GM12878 (cell line): ENCODE measurements around the gene ZNF512B. TPM values are rescaled to one million over a fixed set of nuclear protein-coding genes. Genes with fewer than 3 reads are reported as not detected.
A peak's percentile ranks its signal among the peaks of the same experiment; 100 is the strongest.

Experiments
- BRCA1 ChIP-seq: IDR thresholded peaks from 2 replicates; pipeline ENCODE4 v1.6.1; 2011; ENCODE audit warnings: low read depth, low read length, improper control_type of control experiment
- CHD4 ChIP-seq: fragments of 200-600 bp; sonication (generic); IDR thresholded peaks from 2 replicates; pipeline ENCODE4 v1.6.1; 2016; ENCODE audit warnings: mild to moderate bottlenecking
- HDAC6 ChIP-seq: fragments of 200-600 bp; sonication (generic); IDR thresholded peaks from one replicate; pipeline ENCODE4 v1.8.0; 2017; ENCODE audit warnings: antibody characterized with exemption; ENCODE audit not compliant: unreplicated experiment
- IKZF1 ChIP-seq: fragments of 450-650 bp; conservative IDR thresholded peaks from 2 replicates; pipeline ENCODE4 v1.6.1; 2017; ENCODE audit warnings: antibody characterized with exemption, mild to moderate bottlenecking
- IRF4 ChIP-seq: IDR thresholded peaks from 2 replicates; pipeline ENCODE4 v1.6.1; 2011; ENCODE audit warnings: low read depth, low read length
- MYC ChIP-seq: IDR thresholded peaks from 2 replicates; pipeline ENCODE4 v1.6.1; 2011; ENCODE audit warnings: mild to moderate bottlenecking, low read length, moderate library complexity, inconsistent platforms; ENCODE audit not compliant: insufficient read depth, insufficient replicate concordance, insufficient read length, severe bottlenecking
- RBBP5 ChIP-seq: fragments of 200-600 bp; sonication (generic); conservative IDR thresholded peaks from 2 replicates; pipeline ENCODE4 v1.6.1; 2016
- RCOR1 ChIP-seq: conservative IDR thresholded peaks from 2 replicates; pipeline ENCODE4 v1.6.1; 2012; ENCODE audit warnings: low read depth, low read length, improper control_type of control experiment
- polyA plus RNA-seq, 11 experiments: library from polyadenylated mRNA; depleted of rRNA in 4 of 11; unstranded in 6 of 11; stranded (reverse) in 5 of 11; fragments of >200 nt; fragmentation: Nextera tagmentation in 4 of 11; fragmentation: Illumina TruSeq in 1 of 11; extraction: Ambion mirVana in 4 of 11; extraction: Trizol in 1 of 11; gene quantifications; 1 replicate in 1 of 11; 2 replicates in 10 of 11; pipeline versions ENCODE4 v1.2.1 to v1.2.3, GENCODE V29; 2011 to 2016; ENCODE audit warnings: inconsistent platforms in 2 of 11, missing spikeins in 2 of 11, low read depth in 1 of 11
- total RNA-seq, 4 experiments: library from RNA; depleted of rRNA in 3 of 4; stranded (reverse); fragments of >200 nt in 3 of 4; fragmentation: Illumina TruSeq in 1 of 4; extraction: Trizol in 1 of 4; gene quantifications; 2 replicates each; pipeline versions ENCODE4 v1.2.1 to v1.2.3, GENCODE V29; 2013 to 2021
- TF ChIP-seq, protein P1 (sequence below): fragments of 450-650 bp; IDR thresholded peaks from 2 replicates; pipeline ENCODE4 v1.6.1; 2017; ENCODE audit warnings: antibody characterized with exemption, mild to moderate bottlenecking, moderate library complexity
- TF ChIP-seq, protein P2 (sequence below): fragments of 450-650 bp; IDR thresholded peaks from 2 replicates; pipeline ENCODE4 v1.6.1; 2017; ENCODE audit warnings: mild to moderate bottlenecking, low read depth, inconsistent platforms; ENCODE audit not compliant: poor library complexity, severe bottlenecking
- TF ChIP-seq, protein P3 (sequence below): fragments of 450-650 bp; formaldehyde crosslinking; IDR thresholded peaks from 2 replicates; pipeline ENCODE4 v1.4.0; 2020; ENCODE audit warnings: mild to moderate bottlenecking, moderate library complexity
- TF ChIP-seq, protein P4 (sequence below): fragments of 450-650 bp; IDR thresholded peaks from 2 replicates; pipeline ENCODE4 v1.6.1; 2018; ENCODE audit warnings: borderline replicate concordance, mild to moderate bottlenecking; ENCODE audit not compliant: partially characterized antibody
- TF ChIP-seq, protein P5 (sequence below): fragments of 450-650 bp; IDR thresholded peaks from 2 replicates; pipeline ENCODE4 v1.6.1; 2017; ENCODE audit warnings: mild to moderate bottlenecking
- TF ChIP-seq, protein P6 (sequence below): IDR thresholded peaks from 2 replicates; pipeline ENCODE4 v1.6.1; 2011; ENCODE audit warnings: borderline replicate concordance, low read depth, mild to moderate bottlenecking, moderate library complexity, low read length; ENCODE audit not compliant: insufficient read depth, poor library complexity, severe bottlenecking

ZNF512B gene
- total and polyA plus RNA-seq, 10 of the 15 experiments (the other 5 are each of a cell fraction or from before 2014, with no cell fraction given): 0.06 to 23.9 (median 4.0) TPM

DNA sequence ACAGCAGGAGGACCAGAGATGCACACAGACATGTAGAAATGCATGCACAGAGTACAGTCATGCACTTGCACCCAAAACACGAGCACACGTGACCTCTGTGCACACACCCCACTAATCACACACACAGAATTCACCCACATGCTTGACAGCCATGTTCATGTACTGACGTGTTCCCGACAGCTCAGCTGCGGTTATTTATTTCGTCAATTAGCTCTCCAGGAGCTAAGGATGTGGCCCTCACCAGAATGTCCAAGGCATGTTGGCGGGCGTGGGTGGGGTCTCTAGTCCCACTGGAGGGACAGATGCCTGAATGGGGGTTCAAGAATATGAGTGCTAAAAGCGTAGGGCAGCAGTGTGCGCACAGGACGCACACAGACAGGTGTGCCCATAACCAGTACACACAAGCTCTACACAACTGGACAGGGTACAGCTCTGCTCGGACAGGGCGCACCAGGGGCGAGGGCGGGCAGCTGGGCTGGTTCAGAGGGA, 10.6 kb upstream of the ZNF512B start (continued):
- TF ChIP-seq BRCA1 (no peak), RBBP5 (no peak), IRF4 (no peak), HDAC6 (no peak), CHD4 (no peak), MYC (peak; percentile 41), RCOR1 (no peak), IKZF1 (no peak)
- TF ChIP-seq, protein P1, sequence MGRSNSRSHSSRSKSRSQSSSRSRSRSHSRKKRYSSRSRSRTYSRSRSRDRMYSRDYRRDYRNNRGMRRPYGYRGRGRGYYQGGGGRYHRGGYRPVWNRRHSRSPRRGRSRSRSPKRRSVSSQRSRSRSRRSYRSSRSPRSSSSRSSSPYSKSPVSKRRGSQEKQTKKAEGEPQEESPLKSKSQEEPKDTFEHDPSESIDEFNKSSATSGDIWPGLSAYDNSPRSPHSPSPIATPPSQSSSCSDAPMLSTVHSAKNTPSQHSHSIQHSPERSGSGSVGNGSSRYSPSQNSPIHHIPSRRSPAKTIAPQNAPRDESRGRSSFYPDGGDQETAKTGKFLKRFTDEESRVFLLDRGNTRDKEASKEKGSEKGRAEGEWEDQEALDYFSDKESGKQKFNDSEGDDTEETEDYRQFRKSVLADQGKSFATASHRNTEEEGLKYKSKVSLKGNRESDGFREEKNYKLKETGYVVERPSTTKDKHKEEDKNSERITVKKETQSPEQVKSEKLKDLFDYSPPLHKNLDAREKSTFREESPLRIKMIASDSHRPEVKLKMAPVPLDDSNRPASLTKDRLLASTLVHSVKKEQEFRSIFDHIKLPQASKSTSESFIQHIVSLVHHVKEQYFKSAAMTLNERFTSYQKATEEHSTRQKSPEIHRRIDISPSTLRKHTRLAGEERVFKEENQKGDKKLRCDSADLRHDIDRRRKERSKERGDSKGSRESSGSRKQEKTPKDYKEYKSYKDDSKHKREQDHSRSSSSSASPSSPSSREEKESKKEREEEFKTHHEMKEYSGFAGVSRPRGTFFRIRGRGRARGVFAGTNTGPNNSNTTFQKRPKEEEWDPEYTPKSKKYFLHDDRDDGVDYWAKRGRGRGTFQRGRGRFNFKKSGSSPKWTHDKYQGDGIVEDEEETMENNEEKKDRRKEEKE: no peak
- TF ChIP-seq, protein P2, sequence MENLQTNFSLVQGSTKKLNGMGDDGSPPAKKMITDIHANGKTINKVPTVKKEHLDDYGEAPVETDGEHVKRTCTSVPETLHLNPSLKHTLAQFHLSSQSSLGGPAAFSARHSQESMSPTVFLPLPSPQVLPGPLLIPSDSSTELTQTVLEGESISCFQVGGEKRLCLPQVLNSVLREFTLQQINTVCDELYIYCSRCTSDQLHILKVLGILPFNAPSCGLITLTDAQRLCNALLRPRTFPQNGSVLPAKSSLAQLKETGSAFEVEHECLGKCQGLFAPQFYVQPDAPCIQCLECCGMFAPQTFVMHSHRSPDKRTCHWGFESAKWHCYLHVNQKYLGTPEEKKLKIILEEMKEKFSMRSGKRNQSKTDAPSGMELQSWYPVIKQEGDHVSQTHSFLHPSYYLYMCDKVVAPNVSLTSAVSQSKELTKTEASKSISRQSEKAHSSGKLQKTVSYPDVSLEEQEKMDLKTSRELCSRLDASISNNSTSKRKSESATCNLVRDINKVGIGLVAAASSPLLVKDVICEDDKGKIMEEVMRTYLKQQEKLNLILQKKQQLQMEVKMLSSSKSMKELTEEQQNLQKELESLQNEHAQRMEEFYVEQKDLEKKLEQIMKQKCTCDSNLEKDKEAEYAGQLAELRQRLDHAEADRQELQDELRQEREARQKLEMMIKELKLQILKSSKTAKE: peak; percentile 1
- TF ChIP-seq, protein P3, sequence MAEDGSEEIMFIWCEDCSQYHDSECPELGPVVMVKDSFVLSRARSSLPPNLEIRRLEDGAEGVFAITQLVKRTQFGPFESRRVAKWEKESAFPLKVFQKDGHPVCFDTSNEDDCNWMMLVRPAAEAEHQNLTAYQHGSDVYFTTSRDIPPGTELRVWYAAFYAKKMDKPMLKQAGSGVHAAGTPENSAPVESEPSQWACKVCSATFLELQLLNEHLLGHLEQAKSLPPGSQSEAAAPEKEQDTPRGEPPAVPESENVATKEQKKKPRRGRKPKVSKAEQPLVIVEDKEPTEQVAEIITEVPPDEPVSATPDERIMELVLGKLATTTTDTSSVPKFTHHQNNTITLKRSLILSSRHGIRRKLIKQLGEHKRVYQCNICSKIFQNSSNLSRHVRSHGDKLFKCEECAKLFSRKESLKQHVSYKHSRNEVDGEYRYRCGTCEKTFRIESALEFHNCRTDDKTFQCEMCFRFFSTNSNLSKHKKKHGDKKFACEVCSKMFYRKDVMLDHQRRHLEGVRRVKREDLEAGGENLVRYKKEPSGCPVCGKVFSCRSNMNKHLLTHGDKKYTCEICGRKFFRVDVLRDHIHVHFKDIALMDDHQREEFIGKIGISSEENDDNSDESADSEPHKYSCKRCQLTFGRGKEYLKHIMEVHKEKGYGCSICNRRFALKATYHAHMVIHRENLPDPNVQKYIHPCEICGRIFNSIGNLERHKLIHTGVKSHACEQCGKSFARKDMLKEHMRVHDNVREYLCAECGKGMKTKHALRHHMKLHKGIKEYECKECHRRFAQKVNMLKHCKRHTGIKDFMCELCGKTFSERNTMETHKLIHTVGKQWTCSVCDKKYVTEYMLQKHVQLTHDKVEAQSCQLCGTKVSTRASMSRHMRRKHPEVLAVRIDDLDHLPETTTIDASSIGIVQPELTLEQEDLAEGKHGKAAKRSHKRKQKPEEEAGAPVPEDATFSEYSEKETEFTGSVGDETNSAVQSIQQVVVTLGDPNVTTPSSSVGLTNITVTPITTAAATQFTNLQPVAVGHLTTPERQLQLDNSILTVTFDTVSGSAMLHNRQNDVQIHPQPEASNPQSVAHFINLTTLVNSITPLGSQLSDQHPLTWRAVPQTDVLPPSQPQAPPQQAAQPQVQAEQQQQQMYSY (CRISPR knock-in tag): no peak
- TF ChIP-seq, protein P4, sequence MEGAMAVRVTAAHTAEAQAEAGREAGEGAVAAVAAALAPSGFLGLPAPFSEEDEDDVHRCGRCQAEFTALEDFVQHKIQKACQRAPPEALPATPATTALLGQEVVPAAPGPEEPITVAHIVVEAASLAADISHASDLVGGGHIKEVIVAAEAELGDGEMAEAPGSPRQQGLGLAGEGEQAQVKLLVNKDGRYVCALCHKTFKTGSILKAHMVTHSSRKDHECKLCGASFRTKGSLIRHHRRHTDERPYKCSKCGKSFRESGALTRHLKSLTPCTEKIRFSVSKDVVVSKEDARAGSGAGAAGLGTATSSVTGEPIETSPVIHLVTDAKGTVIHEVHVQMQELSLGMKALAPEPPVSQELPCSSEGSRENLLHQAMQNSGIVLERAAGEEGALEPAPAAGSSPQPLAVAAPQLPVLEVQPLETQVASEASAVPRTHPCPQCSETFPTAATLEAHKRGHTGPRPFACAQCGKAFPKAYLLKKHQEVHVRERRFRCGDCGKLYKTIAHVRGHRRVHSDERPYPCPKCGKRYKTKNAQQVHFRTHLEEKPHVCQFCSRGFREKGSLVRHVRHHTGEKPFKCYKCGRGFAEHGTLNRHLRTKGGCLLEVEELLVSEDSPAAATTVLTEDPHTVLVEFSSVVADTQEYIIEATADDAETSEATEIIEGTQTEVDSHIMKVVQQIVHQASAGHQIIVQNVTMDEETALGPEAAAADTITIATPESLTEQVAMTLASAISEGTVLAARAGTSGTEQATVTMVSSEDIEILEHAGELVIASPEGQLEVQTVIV: no peak
- TF ChIP-seq, protein P5, sequence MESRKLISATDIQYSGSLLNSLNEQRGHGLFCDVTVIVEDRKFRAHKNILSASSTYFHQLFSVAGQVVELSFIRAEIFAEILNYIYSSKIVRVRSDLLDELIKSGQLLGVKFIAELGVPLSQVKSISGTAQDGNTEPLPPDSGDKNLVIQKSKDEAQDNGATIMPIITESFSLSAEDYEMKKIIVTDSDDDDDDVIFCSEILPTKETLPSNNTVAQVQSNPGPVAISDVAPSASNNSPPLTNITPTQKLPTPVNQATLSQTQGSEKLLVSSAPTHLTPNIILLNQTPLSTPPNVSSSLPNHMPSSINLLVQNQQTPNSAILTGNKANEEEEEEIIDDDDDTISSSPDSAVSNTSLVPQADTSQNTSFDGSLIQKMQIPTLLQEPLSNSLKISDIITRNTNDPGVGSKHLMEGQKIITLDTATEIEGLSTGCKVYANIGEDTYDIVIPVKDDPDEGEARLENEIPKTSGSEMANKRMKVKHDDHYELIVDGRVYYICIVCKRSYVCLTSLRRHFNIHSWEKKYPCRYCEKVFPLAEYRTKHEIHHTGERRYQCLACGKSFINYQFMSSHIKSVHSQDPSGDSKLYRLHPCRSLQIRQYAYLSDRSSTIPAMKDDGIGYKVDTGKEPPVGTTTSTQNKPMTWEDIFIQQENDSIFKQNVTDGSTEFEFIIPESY: no peak
- TF ChIP-seq, protein P6, sequence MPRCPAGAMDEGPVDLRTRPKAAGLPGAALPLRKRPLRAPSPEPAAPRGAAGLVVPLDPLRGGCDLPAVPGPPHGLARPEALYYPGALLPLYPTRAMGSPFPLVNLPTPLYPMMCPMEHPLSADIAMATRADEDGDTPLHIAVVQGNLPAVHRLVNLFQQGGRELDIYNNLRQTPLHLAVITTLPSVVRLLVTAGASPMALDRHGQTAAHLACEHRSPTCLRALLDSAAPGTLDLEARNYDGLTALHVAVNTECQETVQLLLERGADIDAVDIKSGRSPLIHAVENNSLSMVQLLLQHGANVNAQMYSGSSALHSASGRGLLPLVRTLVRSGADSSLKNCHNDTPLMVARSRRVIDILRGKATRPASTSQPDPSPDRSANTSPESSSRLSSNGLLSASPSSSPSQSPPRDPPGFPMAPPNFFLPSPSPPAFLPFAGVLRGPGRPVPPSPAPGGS: no peak
